HUES48 (cell line): Measurements from ENCODE around the gene DPM3.
A peak's percentile ranks its signal among the peaks of the same experiment; 100 is the strongest.

Experiments
- H3K27ac ChIP-seq: one replicate; pipeline ENCODE4 v1.7.0; 2013; ENCODE audit warnings: low read depth, low read length, inconsistent platforms
- H3K27me3 ChIP-seq: 2 replicates; pipeline ENCODE4 v1.6.1; 2013; ENCODE audit warnings: mild to moderate bottlenecking, low read length; ENCODE audit not compliant: control insufficient read depth, insufficient read depth
- H3K36me3 ChIP-seq: 2 replicates; pipeline ENCODE4 v1.6.1; 2013; ENCODE audit warnings: low read length; ENCODE audit not compliant: control insufficient read depth, insufficient read depth
- H3K4me1 ChIP-seq: 2 replicates; pipeline ENCODE4 v1.6.1; 2013; ENCODE audit warnings: mild to moderate bottlenecking, low read length; ENCODE audit not compliant: control insufficient read depth, insufficient read depth
- H3K4me3 ChIP-seq: 2 replicates; pipeline ENCODE4 v1.5.1; 2013; ENCODE audit warnings: mild to moderate bottlenecking, low read depth, low read length
- H3K9ac ChIP-seq: 2 replicates; pipeline ENCODE4 v1.6.1; 2013; ENCODE audit warnings: mild to moderate bottlenecking, low read depth, low read length, moderate library complexity
- H3K9me3 ChIP-seq: 2 replicates; pipeline ENCODE4 v1.6.1; 2013; ENCODE audit warnings: low read length; ENCODE audit not compliant: control insufficient read depth, insufficient read depth

The DPM3 gene

DNA sequence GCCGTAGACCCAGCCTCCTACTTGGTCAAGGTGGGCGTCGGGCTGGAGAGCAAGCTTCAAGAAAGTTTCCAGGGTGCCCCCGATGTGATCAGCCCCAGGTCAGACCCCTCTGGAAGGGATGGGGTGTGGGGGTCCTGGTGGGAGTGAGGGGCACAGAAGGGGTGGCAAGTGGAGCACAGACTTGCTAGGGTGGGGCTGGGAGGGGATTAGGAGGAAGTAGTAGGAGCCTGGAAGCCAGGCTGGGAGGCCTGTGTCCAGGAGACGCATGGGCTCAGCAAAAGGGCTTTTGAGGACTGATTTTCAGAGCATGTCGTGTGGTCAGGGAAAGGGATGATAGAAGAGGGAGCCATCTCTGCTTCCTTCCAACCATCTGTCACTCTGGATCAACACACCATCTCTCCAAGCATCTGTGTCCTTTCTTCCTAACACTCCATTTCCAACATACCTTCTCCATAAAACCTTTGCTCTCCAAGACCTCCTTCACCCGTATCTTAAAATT lies 41.8 kb upstream of the DPM3 start:
- Histone ChIP-seq H3K27me3 (no peaks in the 10 kb centered on the region), H3K4me3 (no peak overlapping the region), H3K27ac (no peak overlapping the region), H3K9ac (no peak overlapping the region), H3K9me3 (no peaks in the 10 kb centered on the region), H3K4me1 (peaks cover 14% of the 10 kb centered on the region), H3K36me3 (peaks cover 53% of the 10 kb centered on the region)

DNA sequence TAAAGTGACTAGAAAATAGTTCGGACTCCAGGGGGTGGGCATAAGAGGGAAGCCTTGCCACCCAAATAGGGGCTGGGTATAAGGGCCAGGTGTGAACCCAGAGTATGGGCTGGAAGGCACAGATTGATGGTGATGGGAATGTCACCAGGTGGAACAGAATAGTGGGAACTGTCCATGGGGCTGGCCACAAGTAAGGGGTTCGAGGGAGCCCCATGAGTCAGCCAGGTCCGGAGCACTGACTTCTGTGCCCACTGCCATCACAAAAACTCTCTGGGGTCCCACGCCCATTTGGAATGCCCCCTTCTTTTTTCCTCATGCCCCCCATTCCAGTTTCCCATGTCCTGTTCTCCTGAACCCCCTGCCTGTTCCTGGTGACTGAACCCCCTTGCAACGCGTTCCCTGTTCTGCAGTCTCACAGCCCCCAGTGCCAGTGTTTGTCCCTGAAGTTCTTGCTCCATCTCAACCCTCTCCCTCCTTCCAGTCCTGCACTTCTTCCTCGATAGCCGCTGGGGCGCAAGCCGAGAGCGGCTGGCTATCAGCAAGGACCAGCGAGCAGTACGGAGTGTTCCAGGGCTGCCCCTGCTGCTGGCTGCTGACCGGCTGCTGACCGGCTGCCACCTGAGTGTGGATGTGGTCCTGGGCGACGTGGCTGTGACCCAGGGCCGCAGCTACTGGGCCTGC lies 41.2 kb upstream of the DPM3 start:
- Histone ChIP-seq H3K9me3 (no peaks in the 10 kb centered on the region), H3K36me3 (peaks cover 58% of the 10 kb centered on the region)

DNA sequence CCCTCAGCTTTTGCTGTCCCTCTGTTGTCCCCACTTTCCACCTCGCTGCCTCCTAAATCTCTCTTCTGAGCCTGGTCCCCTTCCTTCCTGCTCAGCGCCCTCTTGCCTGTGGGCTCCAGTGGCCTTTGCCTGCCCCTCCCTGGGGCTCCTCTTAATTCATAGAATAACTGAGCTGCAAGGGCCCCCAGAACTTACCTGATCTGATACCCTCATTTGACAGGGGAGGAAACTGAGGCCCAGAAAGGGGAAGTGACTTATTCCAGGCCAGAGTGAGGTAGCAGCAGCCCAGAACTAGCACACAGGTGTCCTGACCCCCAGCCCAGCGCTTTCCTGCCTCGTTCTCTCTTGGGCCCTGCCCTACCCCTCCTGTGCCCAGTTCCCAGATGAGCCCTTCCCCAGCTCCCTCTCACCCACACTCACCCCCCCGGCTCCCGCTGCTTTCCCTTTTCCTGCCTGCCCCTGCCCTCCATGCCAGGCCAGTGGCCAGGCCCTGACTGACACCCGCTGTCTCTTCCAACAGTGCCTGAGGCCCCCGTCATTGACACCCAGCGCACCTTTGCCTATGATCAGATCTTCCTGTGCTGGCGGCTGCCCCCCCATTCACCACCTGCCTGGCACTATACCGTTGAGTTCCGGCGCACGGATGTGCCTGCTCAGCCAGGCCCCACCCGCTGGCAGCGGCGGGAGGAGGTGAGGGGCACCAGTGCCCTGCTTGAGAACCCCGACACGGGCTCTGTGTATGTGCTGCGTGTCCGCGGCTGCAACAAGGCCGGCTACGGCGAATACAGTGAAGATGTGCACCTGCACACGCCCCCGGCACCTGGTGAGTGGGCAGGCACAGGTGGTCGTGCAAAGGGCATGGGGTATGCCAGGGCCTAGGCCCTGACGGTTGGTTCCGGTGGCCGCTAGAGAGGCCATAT lies 39.0 kb upstream of the DPM3 start:
- Histone ChIP-seq H3K4me3 (no peak overlapping the region), H3K4me1 (no peaks in the 10 kb centered on the region), H3K36me3 (peaks cover 61% of the 10 kb centered on the region), H3K27me3 (no peaks in the 10 kb centered on the region), H3K9ac (no peak overlapping the region), H3K27ac (no peak overlapping the region), H3K9me3 (no peaks in the 10 kb centered on the region)

More for the DNA sequence above, 41.2 kb upstream of the DPM3 start:
- H3K4me1 ChIP-seq = peaks cover 10% of the 10 kb centered on the region
- no peak overlapping the region for H3K27ac ChIP-seq
- no peak overlapping the region for H3K4me3 ChIP-seq
- H3K27me3 ChIP-seq = no peaks in the 10 kb centered on the region
- no peak overlapping the region for H3K9ac ChIP-seq

DNA sequence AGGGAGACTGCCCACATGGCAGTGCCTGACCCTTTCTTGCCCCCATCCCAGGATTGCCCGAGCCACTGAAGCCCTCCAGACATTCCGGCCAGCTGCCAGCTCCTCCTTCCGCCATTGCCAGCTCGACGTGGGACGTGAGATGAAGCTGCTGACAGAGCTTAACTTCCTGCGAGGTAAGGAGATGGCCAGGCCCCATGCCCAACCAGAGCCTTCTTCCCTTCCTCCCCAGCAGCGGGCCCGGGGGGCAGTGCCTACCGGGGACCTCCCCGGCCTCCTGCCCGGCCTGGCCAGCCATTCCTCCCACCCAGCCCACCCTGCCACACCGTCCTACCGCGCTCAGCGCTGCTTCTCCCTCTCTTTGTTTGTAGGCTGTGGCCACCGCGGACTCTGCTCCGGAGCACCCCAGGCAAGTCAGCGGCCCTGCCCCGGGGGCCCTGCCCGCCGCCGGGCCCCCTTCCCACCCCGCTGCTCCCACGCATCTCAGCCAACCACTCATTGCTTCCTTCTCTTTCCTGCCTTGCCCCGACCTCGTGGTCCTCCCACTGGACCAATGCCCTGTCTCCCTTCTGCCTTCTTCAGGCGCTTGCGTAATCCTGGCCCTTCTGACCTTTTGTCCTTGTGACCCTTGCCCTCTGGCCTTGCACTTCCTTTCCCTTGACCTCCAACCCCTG lies 38.2 kb upstream of the DPM3 start:
- Histone ChIP-seq H3K36me3 (peaks cover 54% of the 10 kb centered on the region), H3K27me3 (no peaks in the 10 kb centered on the region), H3K9ac (no peak overlapping the region), H3K27ac (no peak overlapping the region), H3K4me1 (no peaks in the 10 kb centered on the region), H3K4me3 (no peak overlapping the region), H3K9me3 (no peaks in the 10 kb centered on the region)

DNA sequence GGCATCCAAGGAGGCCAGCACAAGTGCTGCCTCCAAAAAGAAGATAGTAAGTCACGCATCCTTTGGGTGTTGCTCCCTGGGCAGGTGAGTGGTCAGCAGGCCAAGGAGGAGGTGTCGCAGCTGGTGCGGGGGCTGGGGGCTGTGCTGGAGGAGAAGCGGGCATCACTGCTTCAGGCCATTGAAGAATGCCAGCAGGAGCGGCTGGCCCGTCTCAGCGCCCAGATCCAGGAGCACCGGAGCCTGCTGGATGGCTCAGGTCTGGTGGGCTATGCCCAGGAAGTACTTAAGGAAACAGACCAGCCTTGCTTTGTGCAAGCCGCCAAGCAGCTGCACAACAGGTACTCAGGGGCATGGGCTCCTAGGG lies 37.6 kb upstream of the DPM3 start:
- H3K27me3 ChIP-seq = no peaks in the 10 kb centered on the region
- peaks cover 52% of the 10 kb centered on the region for H3K36me3 ChIP-seq
- H3K9ac ChIP-seq = no peak overlapping the region
- H3K4me3 ChIP-seq = no peak overlapping the region
- H3K27ac ChIP-seq = no peak overlapping the region
- H3K9me3 ChIP-seq = no peaks in the 10 kb centered on the region
- no peaks in the 10 kb centered on the region for H3K4me1 ChIP-seq

DNA sequence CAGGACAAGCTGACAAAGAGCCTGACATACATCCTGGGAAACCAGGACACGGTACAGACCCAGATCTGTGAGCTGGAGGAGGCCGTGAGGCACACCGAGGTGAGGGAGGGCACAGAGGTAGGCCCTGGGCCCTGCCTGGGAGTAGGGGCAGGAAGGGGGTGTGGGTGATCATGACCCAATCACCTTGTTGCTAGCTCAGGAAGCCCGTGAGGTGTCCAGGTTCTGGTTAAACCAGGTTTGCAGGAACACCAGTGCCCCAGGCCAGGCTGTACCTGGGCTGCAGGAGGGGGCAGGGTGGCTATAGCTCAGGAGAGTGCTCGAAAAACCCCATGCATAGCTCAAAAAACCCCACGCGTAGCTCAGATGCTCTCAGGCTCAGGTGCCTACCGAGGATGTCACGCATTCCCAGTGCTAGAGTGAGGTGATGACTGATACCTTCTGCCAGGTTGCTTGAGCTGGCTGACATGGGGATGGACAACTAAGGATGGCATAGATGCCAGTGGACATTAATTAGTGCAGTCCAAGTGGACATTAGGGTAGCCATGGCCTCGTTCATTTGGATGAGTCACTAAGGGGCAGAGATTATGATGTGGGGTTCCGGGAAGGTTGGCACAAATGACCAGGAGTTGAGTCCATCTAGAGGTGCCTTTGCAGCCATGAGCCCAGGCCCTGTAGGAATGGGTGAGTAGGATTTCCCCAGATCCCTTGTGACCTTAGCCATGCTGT lies 37.0 kb upstream of the DPM3 start:
- Histone ChIP-seq H3K27me3 (no peaks in the 10 kb centered on the region), H3K27ac (no peak overlapping the region), H3K4me1 (peaks cover 1% of the 10 kb centered on the region; the same call in 1 of the 2 replicates), H3K9ac (no peak overlapping the region), H3K4me3 (no peak overlapping the region), H3K36me3 (peaks cover 50% of the 10 kb centered on the region), H3K9me3 (no peaks in the 10 kb centered on the region)

DNA sequence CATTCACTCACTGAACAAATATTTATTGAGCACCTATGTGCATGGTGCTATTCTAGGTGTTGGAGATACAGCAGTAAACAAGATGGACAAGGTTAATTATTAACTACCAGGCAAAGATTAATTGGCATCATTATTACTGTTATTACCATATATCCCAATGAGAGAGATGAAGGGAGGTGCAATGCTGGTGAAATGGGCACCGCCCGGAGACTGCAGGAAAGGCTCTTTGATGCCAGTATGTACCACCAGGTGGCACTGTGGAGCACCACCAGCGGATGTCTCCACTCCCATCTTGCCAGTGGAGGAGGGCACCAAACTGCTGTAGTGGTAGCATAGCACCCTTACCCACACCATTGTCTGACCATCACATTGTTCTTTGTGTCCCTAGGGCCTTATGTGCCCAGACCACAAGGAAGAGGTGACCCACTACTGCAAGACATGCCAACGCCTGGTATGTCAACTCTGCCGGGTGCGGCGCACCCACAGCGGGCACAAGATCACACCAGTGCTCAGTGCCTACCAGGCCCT lies 36.3 kb upstream of the DPM3 start:
- Histone ChIP-seq H3K4me1 (peaks cover 6% of the 10 kb centered on the region), H3K27ac (no peak overlapping the region), H3K9ac (no peak overlapping the region), H3K27me3 (no peaks in the 10 kb centered on the region), H3K4me3 (no peak overlapping the region), H3K36me3 (peaks cover 44% of the 10 kb centered on the region), H3K9me3 (no peaks in the 10 kb centered on the region)

DNA sequence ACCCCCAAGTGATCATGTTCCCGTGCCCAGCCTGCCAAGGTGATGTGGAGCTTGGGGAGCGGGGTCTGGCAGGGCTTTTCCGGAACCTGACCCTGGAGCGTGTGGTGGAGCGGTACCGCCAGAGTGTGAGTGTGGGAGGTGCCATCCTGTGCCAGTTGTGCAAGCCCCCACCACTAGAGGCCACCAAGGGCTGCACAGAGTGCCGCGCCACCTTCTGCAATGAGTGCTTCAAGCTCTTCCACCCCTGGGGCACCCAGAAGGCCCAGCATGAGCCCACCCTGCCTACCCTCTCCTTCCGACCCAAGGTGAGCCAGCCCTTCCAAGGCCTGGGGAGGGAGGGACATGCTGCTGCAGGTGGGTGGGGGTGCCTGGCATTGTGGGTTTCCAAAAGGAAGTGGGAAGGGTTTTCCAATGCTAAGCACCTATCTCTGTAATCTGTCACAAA lies 35.6 kb upstream of the DPM3 start:
- peak overlapping the region; percentile 5 for H3K27ac ChIP-seq
- H3K9ac ChIP-seq = no peak overlapping the region
- H3K4me1 ChIP-seq = peaks cover 6% of the 10 kb centered on the region
- peaks cover 41% of the 10 kb centered on the region for H3K36me3 ChIP-seq
- no peaks in the 10 kb centered on the region for H3K27me3 ChIP-seq
- no peak overlapping the region for H3K4me3 ChIP-seq
- H3K9me3 ChIP-seq = no peaks in the 10 kb centered on the region

DNA sequence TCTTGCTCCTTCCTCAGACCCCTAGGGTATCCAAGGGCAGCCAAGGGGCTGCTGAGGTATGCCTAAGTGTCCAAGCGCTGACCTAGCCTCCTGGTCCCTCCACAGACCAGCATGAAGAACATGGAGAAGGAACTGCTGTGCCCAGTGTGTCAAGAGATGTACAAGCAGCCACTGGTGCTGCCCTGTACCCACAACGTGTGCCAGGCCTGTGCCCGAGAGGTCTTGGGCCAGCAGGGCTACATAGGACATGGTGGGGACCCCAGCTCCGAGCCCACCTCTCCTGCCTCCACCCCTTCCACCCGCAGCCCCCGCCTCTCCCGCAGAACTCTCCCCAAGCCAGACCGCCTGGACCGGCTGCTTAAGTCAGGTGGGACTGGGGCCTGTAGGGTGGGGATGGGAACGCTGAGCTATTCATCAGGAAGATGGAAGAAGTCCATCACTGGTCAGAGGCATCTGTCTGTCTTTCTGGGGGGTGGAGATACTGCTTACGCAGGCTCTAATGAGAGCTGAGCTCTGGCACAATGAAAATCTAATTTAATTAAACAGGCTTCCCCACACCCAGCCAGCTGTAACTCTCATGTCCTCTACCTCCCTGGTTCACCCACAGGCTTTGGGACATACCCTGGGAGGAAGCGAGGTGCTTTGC lies 35.1 kb upstream of the DPM3 start:
- Histone ChIP-seq H3K4me1 (peaks cover 6% of the 10 kb centered on the region), H3K9ac (no peak overlapping the region)

More for the DNA sequence above, 35.1 kb upstream of the DPM3 start:
- Histone ChIP-seq H3K9me3 (no peaks in the 10 kb centered on the region), H3K4me3 (peak overlapping the region; percentile 83), H3K36me3 (peaks cover 44% of the 10 kb centered on the region), H3K27me3 (no peaks in the 10 kb centered on the region), H3K27ac (no peak overlapping the region)
